HG02763 (cell line): ENCODE results near the gene MAVS.

Source experiments
- ATAC-seq: cut with Tn5 transposase; IDR thresholded peaks from one replicate; pipeline ENCODE4 v1.9.1; 2021; ENCODE audit warnings: mild to moderate bottlenecking, moderate library complexity; ENCODE audit not compliant: unreplicated experiment

The MAVS gene

DNA sequence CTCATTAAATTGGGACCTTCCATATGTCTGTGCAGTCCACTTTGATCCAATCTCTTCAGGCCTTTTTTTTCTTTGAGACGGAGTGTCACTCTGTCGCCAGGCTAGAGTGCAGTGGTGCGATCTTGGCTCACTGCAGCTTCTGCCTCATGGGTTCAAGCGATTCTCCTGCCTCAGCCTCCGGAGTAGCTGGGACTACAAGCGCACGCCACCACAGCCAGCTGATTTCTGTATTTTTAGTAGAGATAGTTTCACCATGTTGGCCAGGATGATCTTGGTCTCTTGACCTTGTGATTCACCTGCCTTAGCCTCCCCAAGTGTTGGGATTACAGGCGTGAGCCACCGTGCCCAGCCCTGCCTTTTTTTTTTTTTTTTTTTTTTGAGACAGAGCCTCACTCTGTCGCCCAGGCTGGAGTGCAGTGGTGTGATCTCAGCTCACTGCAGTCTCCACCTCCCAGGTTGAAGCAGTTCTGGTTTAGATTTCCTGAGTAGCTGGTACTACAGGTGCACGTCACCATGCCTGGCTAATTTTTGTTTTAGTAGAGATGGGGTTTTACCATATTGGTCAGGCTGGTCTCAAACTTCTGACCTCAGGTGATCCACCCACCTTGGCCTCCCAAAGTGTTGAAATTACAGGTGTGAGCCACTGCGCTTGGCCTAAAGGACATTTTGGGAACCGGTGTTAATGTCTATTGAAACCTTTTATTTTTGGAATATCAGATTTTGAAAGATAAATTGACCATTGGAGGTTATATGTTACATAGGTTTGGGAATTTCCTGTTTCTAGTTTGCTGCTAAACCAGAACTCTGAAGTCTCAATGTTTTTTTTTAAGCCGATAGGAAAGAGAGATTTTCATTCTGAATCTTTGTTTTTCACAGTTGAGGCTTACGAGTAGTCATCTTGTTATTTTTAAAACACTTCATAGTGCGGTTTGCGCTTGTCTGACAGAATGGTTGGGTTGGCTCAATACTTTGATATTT is 60.4 kb downstream of the MAVS start:
- ATAC-seq: peak; percentile 82

DNA sequence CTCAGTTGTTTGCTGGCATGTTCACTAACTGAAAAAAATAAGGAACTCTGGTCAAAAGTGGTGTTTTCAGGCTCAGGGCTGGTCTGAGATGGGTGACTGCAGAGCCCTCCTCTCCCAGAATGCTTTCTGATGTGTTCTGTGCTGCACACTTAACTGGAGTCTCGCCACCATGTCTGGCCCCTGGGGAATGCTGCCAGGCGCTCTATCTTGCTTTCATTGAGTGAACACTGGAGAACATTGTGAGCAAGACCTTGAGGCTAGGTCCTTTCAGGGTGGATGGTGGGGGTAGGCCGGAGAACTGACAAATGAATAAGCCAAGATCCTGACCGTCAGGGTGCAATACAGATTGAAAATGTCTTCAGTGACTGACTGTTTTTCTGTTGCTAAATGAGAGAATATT is 62.0 kb downstream of the MAVS start:
- ATAC-seq: no peak

DNA sequence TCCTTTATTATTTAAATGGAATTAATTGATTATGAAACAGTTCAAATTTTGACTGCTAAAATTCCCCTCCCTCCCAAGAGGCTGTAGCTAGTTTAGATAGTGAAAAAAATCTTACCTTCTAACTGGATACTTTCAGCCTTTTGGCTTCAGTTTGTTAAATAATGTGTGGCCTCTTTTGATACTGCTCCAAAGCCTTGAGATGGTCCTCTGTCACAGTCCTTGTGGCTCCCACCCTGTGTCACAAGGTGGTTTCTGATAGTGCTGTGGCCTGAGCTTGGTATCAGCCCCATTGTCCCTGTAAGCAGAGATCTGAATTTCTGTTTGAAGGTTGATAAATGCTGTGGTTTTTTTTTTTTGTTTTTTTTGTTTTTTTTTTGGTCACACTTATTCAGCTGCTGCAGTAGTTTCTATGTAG is 63.3 kb downstream of the MAVS start:
- ATAC-seq: no peak

DNA sequence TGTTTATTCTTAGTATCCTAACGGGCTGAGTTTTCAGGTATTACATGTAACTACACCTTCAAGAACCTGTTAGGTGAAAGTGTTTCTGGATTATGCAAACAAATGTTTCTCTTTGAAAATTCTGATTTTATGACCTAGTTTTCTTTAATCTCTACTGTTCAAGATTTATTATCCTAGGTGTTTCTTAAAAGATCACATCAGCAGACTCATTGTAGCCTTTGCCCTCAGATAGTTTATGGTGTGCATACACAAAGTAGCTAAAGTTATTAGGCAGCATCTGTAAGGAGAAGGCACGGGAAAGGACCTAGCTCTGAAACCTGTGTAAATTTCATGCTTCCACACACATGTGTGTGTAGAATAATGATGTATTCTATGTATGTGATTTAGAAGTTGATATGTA is 64.2 kb downstream of the MAVS start:
- no peak for ATAC-seq

DNA sequence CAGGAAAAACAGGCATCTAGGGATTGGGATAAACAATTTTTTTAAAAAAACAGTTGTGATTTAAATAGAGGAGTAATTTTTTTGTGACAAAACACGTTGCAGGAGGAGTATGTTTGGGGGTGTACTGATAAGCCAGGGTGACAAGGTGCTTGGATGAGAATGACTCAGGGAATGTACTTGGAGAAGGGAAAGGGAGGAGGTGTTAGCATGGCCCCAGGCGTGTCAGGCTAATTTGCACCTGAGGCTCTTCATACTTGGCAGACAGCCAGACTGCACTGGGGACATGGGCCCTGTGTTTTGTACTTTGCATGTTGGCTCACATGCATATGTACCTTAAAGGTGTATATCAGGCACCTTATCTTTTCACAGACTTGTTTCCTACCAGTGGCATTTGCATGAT is 65.3 kb downstream of the MAVS start:
- no peak for ATAC-seq

DNA sequence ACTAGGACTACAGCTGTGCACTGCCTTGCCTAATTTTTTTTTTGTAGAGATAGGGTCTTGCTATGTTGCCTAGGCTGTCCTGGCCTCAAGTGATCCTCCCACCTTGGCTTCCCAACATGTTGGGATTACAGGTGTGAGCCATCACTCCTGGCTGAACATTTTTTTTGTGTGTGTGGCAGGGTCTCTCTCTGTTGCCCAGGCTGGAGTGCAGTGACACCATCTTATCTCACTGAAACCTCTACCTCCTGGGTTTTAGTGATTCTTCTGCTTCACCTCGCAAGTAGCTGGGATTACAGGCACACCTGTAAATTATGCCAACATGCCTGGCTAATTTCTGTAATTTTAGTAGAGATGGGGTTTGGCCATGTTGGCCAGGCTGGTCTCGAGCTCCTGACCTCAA is 67.8 kb downstream of the MAVS start:
- ATAC-seq: no peak

DNA sequence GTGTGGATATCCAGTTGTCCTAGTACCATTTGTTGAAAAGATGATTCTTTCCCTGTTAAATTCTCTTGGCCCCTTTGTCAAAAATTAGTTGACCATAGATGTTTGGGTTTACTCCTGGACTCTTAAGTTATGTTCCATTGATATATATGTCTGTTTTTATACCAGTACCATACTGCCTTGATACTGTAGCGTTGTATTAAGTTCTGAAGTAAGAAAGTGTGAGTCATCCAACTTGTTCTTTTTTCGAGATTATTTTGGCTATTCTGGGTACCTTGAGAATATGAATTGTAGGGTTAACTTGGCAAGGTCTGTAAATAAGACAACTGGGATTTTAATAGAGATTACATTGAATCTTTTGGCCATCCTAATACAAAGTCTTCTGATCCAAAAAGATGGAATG is 69.1 kb downstream of the MAVS start:
- no peak for ATAC-seq

DNA sequence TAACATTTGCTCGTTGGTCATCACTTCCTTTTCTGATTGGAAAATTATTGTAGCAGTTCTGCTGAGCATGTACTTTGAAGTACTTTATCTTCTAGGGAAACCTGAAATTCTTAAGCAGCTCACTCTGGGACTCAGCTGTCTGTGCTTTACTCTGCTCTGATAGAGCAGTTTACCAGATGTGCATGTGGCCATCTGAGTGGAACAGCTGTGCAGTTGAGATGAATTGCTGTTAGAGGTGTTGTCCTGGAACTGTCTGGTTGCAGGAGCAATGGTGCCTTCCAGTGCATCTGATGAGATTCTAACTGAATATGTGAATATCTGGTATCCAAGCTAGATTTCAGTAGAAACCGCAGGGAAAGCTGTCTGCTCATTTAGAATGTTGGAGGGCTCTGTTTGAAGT is 69.7 kb downstream of the MAVS start:
- no peak for ATAC-seq

DNA sequence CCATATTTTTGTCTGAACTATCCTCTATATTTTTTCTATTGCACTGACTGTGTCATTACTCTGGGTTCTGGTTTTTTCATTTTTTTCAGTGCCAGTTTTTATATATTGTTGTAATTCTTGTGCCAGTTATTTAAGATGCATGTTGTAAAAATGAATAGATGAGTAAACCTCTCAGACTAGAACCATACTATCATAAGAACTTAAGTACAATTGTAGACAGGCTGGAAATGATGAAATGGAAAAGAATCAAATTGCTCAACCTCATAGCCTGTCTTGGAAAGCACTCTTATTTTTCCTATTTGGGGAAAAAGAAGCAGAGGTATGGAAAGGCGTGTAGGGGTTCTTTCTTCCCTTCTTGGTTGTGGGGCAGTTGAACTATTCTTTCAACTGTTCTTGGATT is 72.7 kb downstream of the MAVS start:
- ATAC-seq: no peak

DNA sequence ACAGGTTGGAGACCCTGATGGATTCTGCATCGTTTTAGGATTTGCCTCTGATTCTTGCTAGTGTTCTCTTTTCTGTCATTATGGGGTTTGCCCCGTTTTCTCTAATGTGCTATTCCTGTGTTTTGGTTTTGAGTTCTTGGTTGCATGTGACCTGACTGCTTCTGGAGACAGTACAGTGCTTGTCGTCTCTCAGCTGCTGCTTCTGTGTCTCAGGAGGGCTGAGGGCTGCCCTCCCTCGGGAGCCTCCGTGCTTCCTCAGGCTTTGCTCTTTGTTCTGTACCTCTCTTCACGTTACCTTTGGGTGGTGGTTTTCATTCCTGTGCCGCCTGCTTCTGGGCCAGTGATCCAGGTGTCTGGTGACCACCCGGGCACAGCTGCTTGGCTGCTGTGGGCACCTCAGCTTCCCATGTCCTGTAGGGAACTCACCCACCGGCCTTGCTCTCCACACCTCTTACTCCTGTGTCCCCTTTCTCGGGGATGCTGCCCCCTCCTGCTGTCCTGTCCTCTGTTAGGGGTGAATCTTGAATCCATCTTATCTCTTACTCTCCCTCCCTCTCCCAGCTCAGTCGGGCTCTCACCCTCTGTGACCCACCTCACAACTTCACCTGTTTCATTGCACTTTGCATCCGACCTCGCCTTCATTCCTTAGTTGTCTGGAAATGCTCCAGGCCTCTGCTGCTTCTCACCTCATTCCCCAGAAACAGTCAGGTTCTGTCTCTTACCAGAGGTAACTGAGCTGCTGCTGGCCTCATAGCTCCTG is 75.8 kb downstream of the MAVS start:
- ATAC-seq: no peak

DNA sequence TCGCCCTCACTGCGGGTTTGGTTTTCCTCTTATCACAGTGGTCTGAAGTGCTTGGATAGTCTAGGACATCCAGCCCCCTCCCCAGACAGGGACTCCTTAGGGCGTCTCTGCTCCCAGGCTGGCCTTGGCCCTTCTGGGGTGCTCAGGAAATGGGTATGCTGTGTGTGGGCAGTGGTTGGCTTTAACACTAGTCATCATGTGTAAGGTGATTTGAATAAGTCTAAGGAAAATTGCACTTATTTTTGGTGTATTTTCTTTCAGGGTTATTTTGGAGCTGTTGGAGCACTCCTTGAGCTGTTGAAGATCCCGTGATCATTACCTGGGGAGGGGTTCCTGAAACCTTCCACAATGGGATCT is 76.3 kb downstream of the MAVS start:
- ATAC-seq: no peak

DNA sequence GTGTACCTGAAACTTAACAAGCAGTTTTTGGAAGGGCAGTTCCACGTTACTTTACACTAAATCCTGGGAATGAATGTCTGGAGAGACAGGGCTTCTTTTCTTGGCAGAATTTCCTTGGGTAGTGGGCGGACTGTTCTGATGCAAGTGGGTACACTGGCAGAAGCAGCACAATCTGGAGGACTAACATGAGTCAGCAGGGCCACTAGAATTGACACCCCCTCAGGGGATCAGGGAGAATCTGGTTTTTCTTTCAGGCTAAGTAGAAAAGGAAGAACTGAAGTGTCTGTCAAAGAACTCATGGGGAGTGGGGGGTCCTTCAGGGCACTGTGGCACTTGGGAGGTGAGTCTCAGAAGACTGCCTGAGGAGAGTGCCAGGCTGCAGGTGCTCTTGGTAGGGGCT is 77.2 kb downstream of the MAVS start:
- no peak for ATAC-seq

DNA sequence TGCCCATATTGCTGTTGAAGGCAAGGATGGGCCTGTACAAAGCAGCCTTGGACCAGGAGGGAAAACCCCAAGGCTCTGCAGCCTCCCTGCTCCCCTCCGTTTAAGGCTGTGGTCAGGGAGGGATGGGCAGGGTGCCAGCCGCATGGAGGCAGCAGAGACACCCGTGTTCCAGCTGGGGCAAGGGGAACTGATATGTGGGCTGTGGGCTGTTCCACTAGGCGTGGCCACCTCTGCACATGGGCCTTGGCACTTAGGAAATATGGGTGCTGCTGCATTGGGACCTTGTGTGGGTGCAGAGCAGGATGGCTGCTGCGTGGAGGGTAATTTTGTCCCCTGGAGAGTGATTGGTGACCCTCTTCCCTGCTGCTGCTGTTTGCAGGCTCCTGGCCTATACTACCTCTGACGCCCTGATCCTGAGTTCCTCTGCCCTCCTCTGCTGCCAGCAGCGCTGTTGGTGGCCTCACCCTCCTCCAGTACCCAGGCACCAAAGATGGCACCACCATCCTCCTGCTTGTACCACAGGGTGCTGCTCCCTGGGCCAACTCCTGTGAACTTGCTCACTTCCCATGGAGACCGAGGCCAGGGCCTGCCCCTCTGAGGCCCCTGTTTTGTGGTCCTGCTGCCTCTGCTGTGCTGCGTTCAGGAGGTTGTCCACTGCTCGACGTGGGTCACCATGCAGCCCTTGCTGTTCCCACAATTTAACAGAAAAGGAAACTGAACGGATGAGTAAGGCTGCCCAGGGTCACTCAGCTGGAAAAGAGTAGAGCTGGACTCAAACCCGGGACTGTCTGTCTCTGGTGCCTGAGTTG is 77.9 kb downstream of the MAVS start:
- no peak for ATAC-seq

DNA sequence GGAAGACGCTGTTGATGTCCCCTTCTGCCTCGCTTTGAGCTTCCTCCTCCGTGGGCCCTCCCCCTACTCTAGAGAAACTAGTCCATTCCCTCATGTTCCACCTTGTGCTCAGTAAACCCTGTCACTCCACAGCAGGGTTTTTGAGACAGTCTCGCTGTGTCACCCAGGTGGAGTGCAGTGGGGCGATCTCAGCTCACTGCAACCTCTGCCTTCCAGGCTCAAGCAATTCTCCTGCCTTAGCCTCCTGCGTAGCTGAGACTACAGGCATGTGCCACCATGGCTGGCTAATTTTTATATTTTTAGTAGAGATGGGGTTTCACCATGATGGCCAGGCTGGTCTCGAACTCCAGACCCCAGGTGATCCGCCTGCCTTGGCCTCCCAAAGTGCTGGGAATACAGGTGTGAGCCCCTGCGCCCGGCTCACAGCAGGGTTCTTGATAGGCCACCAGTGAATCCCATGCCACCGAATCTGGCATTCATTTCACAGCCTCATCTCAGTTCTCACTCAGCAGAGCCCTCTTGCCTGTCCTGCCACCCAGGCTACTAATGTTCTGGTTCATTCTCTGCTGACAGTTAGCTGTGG is 78.6 kb downstream of the MAVS start:
- no peak for ATAC-seq
